GM19324 (cell line): ENCODE results near the gene MTCL1.

Experiments
- ATAC-seq: cut with Tn5 transposase; IDR thresholded peaks from one replicate; pipeline ENCODE4 v1.9.1; 2021; ENCODE audit warnings: mild to moderate bottlenecking, moderate library complexity; ENCODE audit not compliant: unreplicated experiment, low FRiP score

Gene MTCL1

DNA sequence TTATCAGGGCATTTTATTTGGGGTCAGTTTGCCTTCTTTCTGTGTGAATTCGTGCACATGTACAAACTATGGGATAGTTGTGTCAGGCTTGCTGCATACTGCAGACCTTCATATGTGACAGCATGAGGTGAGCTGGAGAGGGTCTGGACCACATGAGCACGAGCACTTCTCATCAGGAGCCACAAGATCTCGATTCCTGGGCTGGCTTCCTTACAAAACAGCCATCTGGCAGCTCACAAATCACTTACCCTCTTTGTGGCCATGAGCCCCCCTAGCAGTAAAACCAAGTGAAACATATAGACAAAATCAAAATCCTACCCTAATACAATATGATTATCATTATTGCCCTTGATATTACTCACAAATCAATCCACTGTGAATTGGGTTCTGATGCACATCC lies 121.2 kb downstream of the MTCL1 start:
- no peak for ATAC-seq

GRCh38 chr18:8826971-8827370 lies 121.6 kb downstream of the MTCL1 start:
- no peak for ATAC-seq

DNA sequence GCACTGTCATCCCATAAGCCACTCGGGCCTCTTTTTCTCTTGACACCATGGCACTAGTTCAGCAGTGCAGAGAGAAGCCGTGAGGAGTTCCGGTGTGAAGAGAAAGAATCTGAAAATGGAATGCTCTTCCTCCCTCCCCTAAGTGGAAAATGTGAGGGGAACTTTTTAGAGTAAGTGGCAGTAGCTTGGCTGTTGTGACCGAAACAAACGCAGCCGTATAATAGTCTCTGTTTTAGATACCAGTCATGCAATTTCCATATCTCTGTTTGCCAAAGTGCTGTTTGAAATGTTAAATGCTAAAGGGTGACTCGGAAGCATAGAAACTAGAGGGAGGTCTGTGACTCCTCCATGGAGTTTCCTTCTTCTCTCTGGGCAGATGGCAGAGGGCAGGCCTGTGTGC lies 122.9 kb downstream of the MTCL1 start:
- ATAC-seq: no peak

DNA sequence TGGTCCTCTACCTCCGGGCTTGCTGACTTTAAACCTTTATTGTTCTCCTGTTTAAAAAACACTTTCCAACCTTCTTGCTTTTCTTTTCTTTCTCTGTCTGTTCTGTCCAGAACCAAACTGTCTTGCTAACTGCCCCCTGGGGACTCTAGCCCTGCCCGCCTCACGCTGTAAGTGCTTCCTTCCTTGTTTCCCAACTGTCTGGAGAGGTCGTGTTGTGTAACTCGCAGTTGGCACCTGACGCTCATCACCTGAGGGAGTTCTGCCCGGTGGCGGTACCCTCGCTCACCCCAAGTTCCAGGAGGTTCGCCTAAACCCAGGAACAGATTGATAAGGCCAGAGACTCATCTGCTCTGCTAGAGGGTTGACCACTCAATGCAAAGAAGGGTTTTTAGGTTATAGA lies 123.4 kb downstream of the MTCL1 start:
- ATAC-seq: no peak

DNA sequence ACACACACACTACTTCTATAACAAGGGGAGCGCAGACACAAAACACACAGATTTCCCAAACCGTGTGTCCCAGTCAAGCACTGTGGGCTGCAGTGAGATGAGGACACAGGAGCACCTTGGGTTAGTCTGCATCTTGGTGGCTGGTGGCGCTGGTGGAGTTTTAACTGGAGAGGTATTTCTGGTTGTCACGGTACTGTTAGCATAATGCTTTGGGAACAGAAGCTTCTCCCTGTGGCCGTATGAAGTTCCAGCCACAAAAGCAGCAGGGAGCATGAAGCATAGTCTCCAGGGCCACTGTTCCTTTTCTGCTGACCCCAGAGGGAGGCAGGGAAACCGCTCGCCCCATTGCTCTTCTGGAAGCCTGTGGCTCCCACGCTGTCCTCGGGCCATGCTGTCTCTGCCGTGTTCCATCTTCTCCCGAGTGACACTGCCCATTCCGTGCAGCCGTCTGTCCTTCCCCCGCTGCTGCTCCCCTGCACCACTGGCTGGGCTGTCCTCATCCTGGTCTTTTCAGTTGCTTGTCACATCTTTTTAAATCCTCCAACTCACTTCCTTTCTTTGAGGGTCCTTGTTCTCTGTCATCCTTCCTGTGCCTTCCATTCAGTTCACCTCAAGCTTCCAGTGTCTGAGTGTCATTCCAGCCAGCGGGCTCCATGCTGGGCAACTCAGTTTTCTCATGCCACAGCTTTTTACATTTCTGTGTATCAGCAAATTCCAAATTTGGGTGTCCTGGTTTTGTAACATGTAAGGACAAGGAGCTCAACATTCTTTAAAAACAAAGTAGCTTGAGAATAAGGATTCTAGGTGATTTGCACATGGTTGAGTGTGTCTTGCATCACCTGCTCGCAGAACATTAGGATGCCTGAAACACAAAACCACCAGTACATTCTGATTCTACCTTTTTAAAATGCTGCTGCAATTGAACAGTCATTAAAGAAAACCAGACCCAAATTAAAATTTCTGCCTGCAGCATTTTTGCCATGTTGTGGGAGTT lies 125.0 kb downstream of the MTCL1 start:
- ATAC-seq: no peak

DNA sequence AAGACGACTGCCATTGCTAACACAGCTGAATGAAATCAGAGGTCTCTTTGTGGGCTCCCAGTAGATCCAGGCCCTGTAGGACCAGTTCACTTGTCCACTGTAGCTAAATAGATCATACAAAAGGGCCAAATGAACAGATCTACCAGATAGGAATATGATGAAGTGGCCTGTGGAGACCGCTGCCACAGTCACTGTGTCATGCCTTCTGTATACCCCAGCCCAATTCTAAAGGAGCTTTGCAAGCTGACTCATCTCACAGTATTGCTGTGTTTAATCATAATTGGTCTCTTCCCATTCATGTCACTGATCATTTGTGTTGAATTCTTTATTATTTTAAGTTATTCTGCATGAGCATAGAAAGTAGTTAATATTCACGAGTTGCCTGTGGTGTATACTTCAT lies 125.8 kb downstream of the MTCL1 start:
- no peak for ATAC-seq

- ATAC-seq: no peak
Observed at GRCh38 chr18:8831531-8831930, 126.2 kb downstream of the MTCL1 start.

GRCh38 chr18:8833480-8833879 lies 128.1 kb downstream of the MTCL1 start:
- no peak for ATAC-seq

DNA sequence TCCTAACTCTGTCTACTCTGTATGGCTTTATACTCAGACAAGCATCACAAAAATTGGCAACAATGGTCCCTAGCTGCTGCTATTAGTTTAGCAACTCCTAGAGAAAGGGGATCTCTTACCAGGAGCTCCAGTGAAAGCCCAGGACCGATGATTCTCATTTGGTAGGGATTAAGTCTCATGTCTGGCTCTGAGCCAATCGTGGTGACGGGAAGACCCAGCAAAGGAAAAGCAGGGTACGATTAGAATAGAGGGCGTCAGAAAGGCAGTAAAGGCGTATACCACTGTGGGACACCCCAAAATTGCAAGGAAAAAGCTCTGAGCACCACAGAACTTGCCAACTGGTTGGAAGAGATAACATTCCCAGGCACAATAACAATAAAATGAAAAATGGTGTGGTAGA lies 129.5 kb downstream of the MTCL1 start:
- no peak for ATAC-seq

GRCh38 chr18:8835521-8835953 lies 130.2 kb downstream of the MTCL1 start:
- ATAC-seq: no peak

DNA sequence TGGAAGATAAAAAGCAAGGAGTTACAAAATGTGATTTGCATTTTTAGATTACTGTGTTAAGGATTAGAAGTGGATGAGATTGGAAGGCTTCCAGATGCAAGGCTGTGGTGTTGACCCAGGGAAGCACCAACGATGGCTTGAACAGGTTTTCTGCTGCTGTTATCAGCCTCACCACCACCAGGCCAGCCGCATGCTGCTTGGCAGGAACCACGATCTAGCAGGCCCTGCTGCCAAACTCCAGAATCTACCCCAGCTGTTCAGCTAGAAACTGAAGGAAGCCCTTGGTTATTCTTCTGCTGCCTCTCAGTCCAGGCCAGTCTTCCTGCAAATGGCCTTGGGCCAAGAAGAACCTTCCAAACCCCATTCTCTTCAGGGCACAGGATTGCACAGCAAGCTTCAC lies 133.9 kb downstream of the MTCL1 start:
- no peak for ATAC-seq

DNA sequence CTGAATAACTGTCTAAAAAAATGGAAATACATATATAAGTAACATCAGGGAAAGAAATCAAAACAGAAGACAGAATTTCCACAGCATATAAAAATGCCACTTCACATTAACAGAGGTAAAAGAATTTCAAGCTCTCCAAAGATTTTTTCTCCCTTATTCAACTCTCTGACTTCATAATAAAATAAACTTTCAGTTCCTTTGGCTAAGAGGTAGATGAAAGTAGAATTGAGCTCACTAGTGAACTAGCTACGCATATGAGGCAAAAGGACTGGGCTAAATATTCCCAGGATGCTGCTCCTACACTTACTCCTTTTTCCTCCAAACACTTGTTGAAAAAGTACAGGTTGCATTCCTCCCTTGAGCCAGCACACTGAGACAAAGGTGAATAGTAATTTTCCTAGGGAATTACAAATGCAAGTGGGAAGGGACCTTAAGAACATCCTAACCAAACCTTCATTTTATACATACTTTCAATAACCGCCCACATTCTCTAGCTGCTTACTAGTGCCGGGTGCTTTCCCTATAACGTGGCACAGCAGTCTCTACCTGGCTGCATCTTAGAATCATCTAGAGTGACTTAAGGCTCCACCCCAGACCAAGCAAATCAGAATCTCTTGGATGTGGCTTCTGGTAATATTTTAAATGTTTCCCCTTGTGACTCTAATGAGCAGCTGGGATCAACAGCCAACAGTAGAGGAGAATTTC lies 136.6 kb downstream of the MTCL1 start:
- ATAC-seq: no peak

DNA sequence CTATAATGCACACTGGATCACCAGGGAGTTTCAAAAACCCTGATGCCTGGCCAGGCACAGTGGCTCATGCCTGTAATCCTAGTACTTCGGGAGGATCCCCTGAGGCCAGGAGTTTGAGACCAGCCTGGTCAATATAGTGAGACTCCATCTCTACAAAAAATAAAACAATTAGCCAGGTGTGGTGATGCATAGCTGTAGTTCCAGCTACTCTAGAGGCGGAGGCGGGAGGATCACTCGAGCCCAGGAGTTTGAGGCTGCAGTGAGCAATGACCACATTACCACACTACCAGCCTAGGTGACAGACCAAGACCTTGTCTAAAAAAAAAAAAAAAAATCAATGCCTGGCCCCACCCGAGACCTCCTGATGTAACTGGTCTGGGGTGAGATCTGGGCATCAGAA lies 137.2 kb downstream of the MTCL1 start:
- ATAC-seq: no peak

DNA sequence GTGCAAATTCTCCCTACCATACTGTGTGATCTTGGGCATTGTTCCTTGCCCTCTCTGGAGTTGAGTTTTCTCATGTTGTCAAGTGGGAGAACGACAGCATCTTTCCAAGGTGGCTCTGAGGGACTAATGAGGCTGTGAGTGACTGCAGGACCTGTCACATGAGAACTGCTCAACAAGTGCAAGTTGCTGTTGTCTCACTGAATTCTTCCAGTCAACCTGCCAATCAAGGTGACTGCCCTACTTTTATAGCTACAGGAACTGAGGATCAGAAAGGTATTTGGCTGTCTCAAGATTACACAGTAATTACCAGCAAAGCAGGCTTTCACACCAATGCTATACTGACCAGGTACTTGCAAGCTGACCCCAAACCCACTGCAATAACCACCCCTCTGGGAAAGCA lies 137.6 kb downstream of the MTCL1 start:
- ATAC-seq: no peak

DNA sequence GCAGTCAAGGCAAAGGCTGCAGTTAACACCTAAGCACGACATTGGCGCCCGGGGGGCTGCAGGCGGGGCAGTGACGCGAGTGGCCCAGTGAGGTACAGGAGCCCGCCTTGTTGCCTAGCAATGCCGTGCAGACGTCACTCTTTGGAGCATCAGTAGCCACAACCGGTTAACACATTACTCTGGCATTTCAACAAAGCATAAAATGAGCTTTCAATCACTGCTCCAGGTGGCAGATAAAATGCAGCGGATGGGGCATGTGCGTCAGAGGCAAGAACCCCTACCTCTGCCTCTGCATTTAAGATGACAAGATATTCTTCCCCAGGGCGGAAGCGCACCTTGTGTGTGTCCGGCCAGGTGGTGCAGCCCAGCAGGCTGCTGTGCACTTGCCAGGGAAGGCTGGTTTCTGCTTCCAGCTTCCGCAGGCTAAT lies 139.4 kb downstream of the MTCL1 start:
- ATAC-seq: no peak

- ATAC-seq: no peak
Observed at GRCh38 chr18:8845506-8845905, 140.2 kb downstream of the MTCL1 start.

- no peak for ATAC-seq
Observed at GRCh38 chr18:8847066-8847755, 141.9 kb downstream of the MTCL1 start.

DNA sequence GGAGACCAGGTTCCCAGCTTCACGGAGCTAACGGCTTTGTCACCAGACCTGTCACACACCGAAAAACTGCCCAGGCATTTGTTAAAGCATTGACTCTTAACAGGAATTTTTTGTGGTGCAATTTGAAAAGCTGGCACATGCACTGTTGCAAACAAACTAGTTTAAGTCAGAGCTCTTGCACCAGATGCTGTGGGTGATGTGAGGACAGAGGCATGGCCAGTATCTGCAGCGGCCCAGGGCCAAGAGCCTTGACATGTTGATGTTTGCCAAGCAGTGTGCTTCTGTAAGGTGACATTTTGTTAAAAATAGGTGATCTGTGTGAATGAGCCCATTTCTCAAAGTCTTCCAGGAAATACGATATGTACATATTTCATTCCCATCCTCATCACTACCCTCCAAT lies 142.5 kb downstream of the MTCL1 start:
- ATAC-seq: no peak

DNA sequence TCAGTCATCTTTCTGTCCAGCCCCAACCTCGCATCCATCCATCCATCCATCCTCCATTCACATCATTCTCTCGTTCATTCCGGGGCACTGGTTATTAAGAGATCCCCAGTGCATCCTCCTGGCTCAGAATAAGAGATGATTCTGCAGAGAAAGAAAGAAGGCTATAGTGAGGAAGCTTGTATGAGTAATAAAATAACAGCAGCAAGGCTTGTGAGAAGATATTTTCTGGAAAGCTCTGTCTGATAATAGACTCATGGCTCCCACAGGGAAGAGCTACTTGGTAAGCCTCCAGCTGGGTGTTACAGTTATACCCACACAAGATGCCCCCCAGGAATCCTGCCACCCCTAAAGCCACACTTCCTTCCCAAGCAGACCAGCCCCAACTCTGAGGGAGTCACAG lies 143.2 kb downstream of the MTCL1 start:
- no peak for ATAC-seq

- no peak for ATAC-seq
Observed at GRCh38 chr18:8849696-8850095, 144.3 kb downstream of the MTCL1 start.

- no peak for ATAC-seq
Observed at GRCh38 chr18:8851659-8852058, 146.3 kb downstream of the MTCL1 start.
